SK-N-SH (cell line): ENCODE data around the gene UTP18. TPM values are rescaled to one million over a fixed set of nuclear protein-coding genes. Genes with fewer than 3 reads are reported as not detected.

ENCODE experiments used
- CTCF ChIA-PET: fragments of 300-600, 350-600 bp; formaldehyde crosslinking; extraction: SDS; loops from one replicate; lab custom pipeline; 2021; lab: Yijun Ruan, JAX
- POLR2A ChIA-PET: fragments of 350-600 bp; sonication (Branson Sonifier 250); formaldehyde crosslinking; extraction: SDS; loops from one replicate; lab custom pipeline; 2020; ENCODE audit warnings: antibody characterized with exemption, inconsistent platforms; lab: Yijun Ruan, JAX
- DNase-seq: peaks from one replicate; pipeline ENCODE4 v3.0.0; 2012
- H2AFZ ChIP-seq: fragments of 200-600 bp; sonication (generic); 2 replicates; pipeline ENCODE4 v1.8.1; 2016; ENCODE audit warnings: antibody characterized with exemption, mild to moderate bottlenecking, low read depth
- H3F3A ChIP-seq: fragments of 200-600 bp; sonication (generic); replicated peaks from 2 replicates; pipeline ENCODE3; 2016; ENCODE audit warnings: antibody characterized with exemption, mild to moderate bottlenecking; ENCODE audit not compliant: insufficient read depth
- H3K27ac ChIP-seq, 2 experiments: fragments of 200-500 bp in 1 of 2; fragments of 200-600 bp in 1 of 2; sonication (Bioruptor generic) in 1 of 2; sonication (generic), shearing (Covaris generic) in 1 of 2; 2 replicates each; pipeline versions ENCODE4 v1.5.1 to v1.6.1; 2014 to 2016; ENCODE audit warnings: low read depth in 2 of 2, inconsistent platforms in 1 of 2, low read length in 1 of 2, mild to moderate bottlenecking in 1 of 2, mixed read lengths in 1 of 2
- H3K27me3 ChIP-seq: fragments of 200-600 bp; sonication (generic), shearing (Covaris generic); 2 replicates; pipeline ENCODE4 v1.6.1; 2016; ENCODE audit warnings: mixed run types; ENCODE audit not compliant: insufficient read depth
- H3K36me3 ChIP-seq, 2 experiments: fragments of 200-500 bp in 1 of 2; fragments of 200-600 bp in 1 of 2; sonication (Bioruptor generic) in 1 of 2; sonication (generic) in 1 of 2; replicated peaks in 1 of 2; 2 replicates each; pipeline versions ENCODE3 to v1.5.1; 2014 to 2016; ENCODE audit warnings: low read length in 1 of 2, mild to moderate bottlenecking in 1 of 2; ENCODE audit not compliant: insufficient read depth in 2 of 2, control insufficient read depth in 1 of 2
- H3K4me1 ChIP-seq, 2 experiments: fragments of 200-500 bp in 1 of 2; fragments of 200-600 bp in 1 of 2; sonication (Bioruptor generic) in 1 of 2; sonication (generic), shearing (Covaris generic) in 1 of 2; 2 replicates each; pipeline versions ENCODE4 v1.5.1 to v1.6.1; 2014 to 2016; ENCODE audit warnings: low read depth in 1 of 2, low read length in 1 of 2, mixed run types in 1 of 2; ENCODE audit not compliant: insufficient read depth in 2 of 2, control insufficient read depth in 1 of 2
- H3K4me2 ChIP-seq: fragments of 200-600 bp; sonication (generic), shearing (Covaris generic); 2 replicates; pipeline ENCODE4 v1.6.1; 2017; ENCODE audit warnings: mixed run types
- H3K4me3 ChIP-seq, 2 experiments: fragments of 200-500 bp in 1 of 2; fragments of 200-600 bp in 1 of 2; sonication (Bioruptor generic) in 1 of 2; sonication (generic), shearing (Covaris generic) in 1 of 2; 2 replicates each; pipeline versions ENCODE4 v1.5.1 to v1.8.1; 2014 to 2016; ENCODE audit warnings: low read depth in 2 of 2, inconsistent platforms in 1 of 2, low read length in 1 of 2, mild to moderate bottlenecking in 1 of 2, mixed read lengths in 1 of 2, moderate library complexity in 1 of 2
- H3K79me2 ChIP-seq: fragments of 200-600 bp; sonication (generic); 2 replicates; pipeline ENCODE4 v1.8.1; 2017; ENCODE audit warnings: mild to moderate bottlenecking; ENCODE audit not compliant: insufficient read depth
- H3K9ac ChIP-seq: fragments of 200-600 bp; sonication (generic); 2 replicates; pipeline ENCODE4 v1.6.1; 2017; ENCODE audit warnings: mixed run types
- H3K9me2 ChIP-seq: fragments of 200-600 bp; sonication (generic); 2 replicates; pipeline ENCODE4 v1.6.1; 2017; ENCODE audit warnings: mixed run types
- H3K9me3 ChIP-seq: fragments of 200-600 bp; sonication (generic); 2 replicates; pipeline ENCODE4 v1.6.1; 2017; ENCODE audit warnings: mixed run types, mild to moderate bottlenecking, moderate library complexity
- H4K20me1 ChIP-seq: fragments of 200-600 bp; sonication (generic); 2 replicates; pipeline ENCODE4 v1.6.1; 2017; ENCODE audit warnings: mild to moderate bottlenecking, mixed run types; ENCODE audit not compliant: insufficient read depth
- CHD2 ChIP-seq: fragments of 150-350 bp; IDR thresholded peaks from 2 replicates; pipeline ENCODE4 v1.6.1; 2018; ENCODE audit warnings: low read length; ENCODE audit not compliant: partially characterized antibody
- EP300 ChIP-seq, 2 experiments: IDR thresholded peaks; 2 replicates each; pipeline versions ENCODE4 v1.4.0 to v1.6.1; 2012; ENCODE audit warnings: borderline replicate concordance in 1 of 2, low read depth in 1 of 2, low read length in 1 of 2
- EZH2phosphoT487 ChIP-seq: fragments of 200-600 bp; sonication (generic); IDR thresholded peaks from 2 replicates; pipeline ENCODE4 v1.6.1; 2017; ENCODE audit warnings: low read depth, mixed run types, mild to moderate bottlenecking, antibody characterized with exemption, moderate library complexity, borderline replicate concordance
- FOXJ3 ChIP-seq: sonication (generic); formaldehyde crosslinking; IDR thresholded peaks from 2 replicates; pipeline ENCODE4 v1.5.1; 2020; ENCODE audit warnings: mild to moderate bottlenecking, missing genetic modification reagents
- NFIC ChIP-seq: IDR thresholded peaks from 2 replicates; pipeline ENCODE4 v1.4.0; 2012; ENCODE audit warnings: borderline replicate concordance
- RAD21 ChIP-seq: IDR thresholded peaks from 2 replicates; pipeline ENCODE4 v1.6.1; 2012; ENCODE audit warnings: mild to moderate bottlenecking, low read length
- RCOR1 ChIP-seq: fragments of 150-350 bp; IDR thresholded peaks from 2 replicates; pipeline ENCODE4 v1.6.1; 2017; ENCODE audit warnings: antibody characterized with exemption, low read length
- RXRA ChIP-seq: IDR thresholded peaks from 2 replicates; pipeline ENCODE4 v1.4.0; 2012; ENCODE audit warnings: low read depth, mild to moderate bottlenecking, borderline replicate concordance
- SMC3 ChIP-seq: IDR thresholded peaks from 2 replicates; pipeline ENCODE4 v1.6.1; 2012; ENCODE audit warnings: low read depth, low read length, improper control_type of control experiment
- TAF1 ChIP-seq: IDR thresholded peaks from 2 replicates; pipeline ENCODE4 v1.6.1; 2012; ENCODE audit warnings: low read depth, mild to moderate bottlenecking, low read length, moderate library complexity, borderline replicate concordance
- TCF12 ChIP-seq: IDR thresholded peaks from 2 replicates; pipeline ENCODE4 v1.4.0; 2012
- YY1 ChIP-seq: IDR thresholded peaks from 2 replicates; pipeline ENCODE4 v1.4.0; 2012; ENCODE audit warnings: low read depth, mild to moderate bottlenecking
- WGBS: methylation state at CpG from one replicate; pipeline ENCODE4 v1.1.6; 2017; ENCODE audit warnings: low lambda C conversion rate; 5-methylcytosine and 5-hydroxymethylcytosine counted together
- polyA plus RNA-seq, 3 experiments: library from polyadenylated mRNA; depleted of rRNA; stranded (reverse); fragments of >200 nt; gene quantifications; 2 replicates each; pipeline ENCODE4 v1.2.3, GENCODE V29; 2012
- TF ChIP-seq, protein P1 (sequence below): IDR thresholded peaks from 2 replicates; pipeline ENCODE4 v1.4.0; 2012; ENCODE audit warnings: low read depth
- TF ChIP-seq, protein P2 (sequence below): fragments of 150-350 bp; IDR thresholded peaks from 2 replicates; pipeline ENCODE4 v1.6.1; 2017; ENCODE audit warnings: antibody characterized with exemption, low read length, low read depth, borderline replicate concordance
- TF ChIP-seq, protein P3 (sequence below): IDR thresholded peaks from 2 replicates; pipeline ENCODE4 v1.6.1; 2012; ENCODE audit warnings: mild to moderate bottlenecking, low read depth, low read length, moderate library complexity
- TF ChIP-seq, protein P4 (sequence below): fragments of 150-350 bp; IDR thresholded peaks from 2 replicates; pipeline ENCODE4 v1.6.1; 2016; ENCODE audit warnings: mild to moderate bottlenecking, low read depth, low read length
- TF ChIP-seq, protein P5 (sequence below): IDR thresholded peaks from 2 replicates; pipeline ENCODE4 v1.4.0; 2012; ENCODE audit warnings: low read depth, borderline replicate concordance

Gene UTP18
- polyA plus RNA-seq, 1 of the 3 experiments (the other 2 are of a cell fraction): 28.4 TPM

DNA sequence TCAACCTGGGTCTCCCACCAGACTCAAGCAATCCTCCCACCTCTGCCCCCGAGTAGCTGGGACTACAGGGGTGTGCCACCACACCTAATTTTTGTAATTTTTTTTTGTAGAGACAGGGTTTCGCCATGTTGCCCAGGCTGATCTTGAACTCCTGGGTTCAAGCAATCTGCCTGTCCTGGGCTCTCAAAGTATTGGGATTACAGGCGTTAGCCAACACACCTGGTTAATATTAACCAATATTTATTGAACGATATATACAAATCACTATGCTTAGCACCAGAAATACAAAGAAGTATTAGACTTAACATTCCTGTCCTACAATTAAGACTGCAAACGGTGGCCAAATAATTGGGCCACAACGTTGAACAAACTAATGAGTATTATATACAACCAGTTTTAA lies 4.7 kb upstream of the UTP18 start:
- Histone ChIP-seq H3K27me3 (no peaks in the 10 kb centered on the region), H3K4me1 (peaks cover 20 to 26% of the 10 kb centered on the region in 2 experiments; a peak in 3 of 4 replicates), H3K9ac (no peak overlapping the region), H3K4me2 (no peak overlapping the region), H3K27ac (no peak overlapping the region), H3K4me3 (no peak overlapping the region), H3K9me3 (no peaks in the 10 kb centered on the region), H3F3A (peaks cover 4% of the 10 kb centered on the region), H2AFZ (no peak overlapping the region), H3K9me2 (no peaks in the 10 kb centered on the region), H4K20me1 (peaks cover 25% of the 10 kb centered on the region), H3K36me3 (peaks cover 61 to 65% of the 10 kb centered on the region in 2 experiments), H3K79me2 (peaks cover 89% of the 10 kb centered on the region)
- POLR2A ChIA-PET: interaction anchor here (0.6 kb wide), 1 partner anchor 776 kb away, joined by 3 read pairs; no protein-coding TSS in a partner anchor
- WGBS: 78% methylated on average over 6 of the region's 6 CpGs
- CTCF ChIA-PET: interaction anchor here (1.0 kb wide), 1 partner anchor 16 kb away, joined by 3 read pairs; no protein-coding TSS in a partner anchor
- DNase-seq: no peak
- TF ChIP-seq NFIC: no peak
- TF ChIP-seq, protein P1, sequence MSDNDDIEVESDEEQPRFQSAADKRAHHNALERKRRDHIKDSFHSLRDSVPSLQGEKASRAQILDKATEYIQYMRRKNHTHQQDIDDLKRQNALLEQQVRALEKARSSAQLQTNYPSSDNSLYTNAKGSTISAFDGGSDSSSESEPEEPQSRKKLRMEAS: no peak
- TF ChIP-seq EP300 (IDR thresholded peaks at IDR 0.05; ENCODE audit: borderline replicate concordance in 1 of 2, low read depth in 1 of 2, low read length in 1 of 2): no peak
- TF ChIP-seq, protein P2, sequence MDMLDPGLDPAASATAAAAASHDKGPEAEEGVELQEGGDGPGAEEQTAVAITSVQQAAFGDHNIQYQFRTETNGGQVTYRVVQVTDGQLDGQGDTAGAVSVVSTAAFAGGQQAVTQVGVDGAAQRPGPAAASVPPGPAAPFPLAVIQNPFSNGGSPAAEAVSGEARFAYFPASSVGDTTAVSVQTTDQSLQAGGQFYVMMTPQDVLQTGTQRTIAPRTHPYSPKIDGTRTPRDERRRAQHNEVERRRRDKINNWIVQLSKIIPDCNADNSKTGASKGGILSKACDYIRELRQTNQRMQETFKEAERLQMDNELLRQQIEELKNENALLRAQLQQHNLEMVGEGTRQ: no peak
- TF ChIP-seq SMC3: no peak
- no peak for TF ChIP-seq EZH2phosphoT487
- no peak for TF ChIP-seq YY1
- TF ChIP-seq, protein P3, sequence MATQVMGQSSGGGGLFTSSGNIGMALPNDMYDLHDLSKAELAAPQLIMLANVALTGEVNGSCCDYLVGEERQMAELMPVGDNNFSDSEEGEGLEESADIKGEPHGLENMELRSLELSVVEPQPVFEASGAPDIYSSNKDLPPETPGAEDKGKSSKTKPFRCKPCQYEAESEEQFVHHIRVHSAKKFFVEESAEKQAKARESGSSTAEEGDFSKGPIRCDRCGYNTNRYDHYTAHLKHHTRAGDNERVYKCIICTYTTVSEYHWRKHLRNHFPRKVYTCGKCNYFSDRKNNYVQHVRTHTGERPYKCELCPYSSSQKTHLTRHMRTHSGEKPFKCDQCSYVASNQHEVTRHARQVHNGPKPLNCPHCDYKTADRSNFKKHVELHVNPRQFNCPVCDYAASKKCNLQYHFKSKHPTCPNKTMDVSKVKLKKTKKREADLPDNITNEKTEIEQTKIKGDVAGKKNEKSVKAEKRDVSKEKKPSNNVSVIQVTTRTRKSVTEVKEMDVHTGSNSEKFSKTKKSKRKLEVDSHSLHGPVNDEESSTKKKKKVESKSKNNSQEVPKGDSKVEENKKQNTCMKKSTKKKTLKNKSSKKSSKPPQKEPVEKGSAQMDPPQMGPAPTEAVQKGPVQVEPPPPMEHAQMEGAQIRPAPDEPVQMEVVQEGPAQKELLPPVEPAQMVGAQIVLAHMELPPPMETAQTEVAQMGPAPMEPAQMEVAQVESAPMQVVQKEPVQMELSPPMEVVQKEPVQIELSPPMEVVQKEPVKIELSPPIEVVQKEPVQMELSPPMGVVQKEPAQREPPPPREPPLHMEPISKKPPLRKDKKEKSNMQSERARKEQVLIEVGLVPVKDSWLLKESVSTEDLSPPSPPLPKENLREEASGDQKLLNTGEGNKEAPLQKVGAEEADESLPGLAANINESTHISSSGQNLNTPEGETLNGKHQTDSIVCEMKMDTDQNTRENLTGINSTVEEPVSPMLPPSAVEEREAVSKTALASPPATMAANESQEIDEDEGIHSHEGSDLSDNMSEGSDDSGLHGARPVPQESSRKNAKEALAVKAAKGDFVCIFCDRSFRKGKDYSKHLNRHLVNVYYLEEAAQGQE: no peak
- TF ChIP-seq RCOR1: no peak
- no peak for TF ChIP-seq FOXJ3 (CRISPR knock-in tag)
- no peak for TF ChIP-seq RAD21
- TF ChIP-seq, protein P4, sequence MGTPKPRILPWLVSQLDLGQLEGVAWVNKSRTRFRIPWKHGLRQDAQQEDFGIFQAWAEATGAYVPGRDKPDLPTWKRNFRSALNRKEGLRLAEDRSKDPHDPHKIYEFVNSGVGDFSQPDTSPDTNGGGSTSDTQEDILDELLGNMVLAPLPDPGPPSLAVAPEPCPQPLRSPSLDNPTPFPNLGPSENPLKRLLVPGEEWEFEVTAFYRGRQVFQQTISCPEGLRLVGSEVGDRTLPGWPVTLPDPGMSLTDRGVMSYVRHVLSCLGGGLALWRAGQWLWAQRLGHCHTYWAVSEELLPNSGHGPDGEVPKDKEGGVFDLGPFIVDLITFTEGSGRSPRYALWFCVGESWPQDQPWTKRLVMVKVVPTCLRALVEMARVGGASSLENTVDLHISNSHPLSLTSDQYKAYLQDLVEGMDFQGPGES: no peak
- TF ChIP-seq CHD2: no peak
- no peak for TF ChIP-seq RXRA
- TF ChIP-seq, protein P5, sequence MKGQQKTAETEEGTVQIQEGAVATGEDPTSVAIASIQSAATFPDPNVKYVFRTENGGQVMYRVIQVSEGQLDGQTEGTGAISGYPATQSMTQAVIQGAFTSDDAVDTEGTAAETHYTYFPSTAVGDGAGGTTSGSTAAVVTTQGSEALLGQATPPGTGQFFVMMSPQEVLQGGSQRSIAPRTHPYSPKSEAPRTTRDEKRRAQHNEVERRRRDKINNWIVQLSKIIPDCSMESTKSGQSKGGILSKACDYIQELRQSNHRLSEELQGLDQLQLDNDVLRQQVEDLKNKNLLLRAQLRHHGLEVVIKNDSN: no peak
- no peak for TF ChIP-seq TCF12
- no peak for TF ChIP-seq TAF1
